NT2/D1 (cell line): Measurements from ENCODE around the gene SLC39A11.

ENCODE experiments used
- SUZ12 ChIP-seq: IDR thresholded peaks from 2 replicates; pipeline ENCODE4 v1.6.1; 2011; ENCODE audit not compliant: insufficient read length, insufficient read depth; ENCODE audit errors: extremely low read depth
- YY1 ChIP-seq: IDR thresholded peaks from 2 replicates; pipeline ENCODE4 v1.6.1; 2011; ENCODE audit not compliant: insufficient read length, insufficient read depth
- ZNF274 ChIP-seq: IDR thresholded peaks from 2 replicates; pipeline ENCODE4 v1.6.1; 2011; ENCODE audit warnings: mild to moderate bottlenecking, low read depth, low read length

GRCh38 chr17:72795941-72796340, 296.5 kb downstream of the SLC39A11 start:
- TF ChIP-seq ZNF274 (no peak), YY1 (no peak), SUZ12 (no peak)
